CD14-positive monocyte (primary cell): ENCODE results near the gene IRF8. TPM values are rescaled to one million over a fixed set of nuclear protein-coding genes. Genes with fewer than 3 reads are reported as not detected.

Experiments used
- DNase-seq, 3 donors: peaks; one replicate each; pipeline ENCODE4 v3.0.0-alpha.2; 2011 to 2022
- H2AFZ ChIP-seq: 2 replicates; pipeline ENCODE4 v1.6.0; 2012; ENCODE audit warnings: mild to moderate bottlenecking, low read depth, low read length, inconsistent platforms; ENCODE audit not compliant: insufficient read depth, poor library complexity, severe bottlenecking
- H3K27ac ChIP-seq, 2 donors: 1 replicate in 1 of 2; 2 replicates in 1 of 2; pipeline ENCODE4 v1.5.1; 2012 to 2013; ENCODE audit warnings: low read length in 2 of 2, control low read depth in 1 of 2, inconsistent platforms in 1 of 2, low read depth in 1 of 2, mild to moderate bottlenecking in 1 of 2
- H3K27me3 ChIP-seq, 2 donors: one replicate each; pipeline versions ENCODE4 v1.6.0 to v1.6.1; 2011 to 2013; ENCODE audit warnings: low read length in 2 of 2; ENCODE audit not compliant: control insufficient read depth in 2 of 2, insufficient read depth in 2 of 2
- H3K36me3 ChIP-seq, 2 donors: replicated peaks in 1 of 2; 1 replicate in 1 of 2; 2 replicates in 1 of 2; pipeline versions ENCODE4 v1.5.1 to v1.6.1; 2012 to 2013; ENCODE audit warnings: low read length in 2 of 2, control low read depth in 1 of 2, inconsistent platforms in 1 of 2, mild to moderate bottlenecking in 1 of 2; ENCODE audit not compliant: insufficient read depth in 2 of 2, control insufficient read depth in 1 of 2
- H3K4me1 ChIP-seq, 2 donors: 1 replicate in 1 of 2; 2 replicates in 1 of 2; pipeline versions ENCODE4 v1.5.1 to v1.6.1; 2012 to 2013; ENCODE audit warnings: low read length in 2 of 2, control low read depth in 1 of 2, inconsistent platforms in 1 of 2, mild to moderate bottlenecking in 1 of 2, moderate library complexity in 1 of 2; ENCODE audit not compliant: insufficient read depth in 2 of 2, control insufficient read depth in 1 of 2
- H3K4me2 ChIP-seq: replicated peaks from 2 replicates; pipeline ENCODE3; 2012; ENCODE audit warnings: low read length, moderate library complexity, mild to moderate bottlenecking; ENCODE audit not compliant: poor library complexity, severe bottlenecking; ENCODE audit errors: extremely low read depth
- H3K4me3 ChIP-seq, 3 experiments: fragments of 200-600 bp in 1 of 3; sonication (generic) in 1 of 3; replicated peaks in 1 of 3; 1 replicate in 2 of 3; 2 replicates in 1 of 3; pipeline ENCODE4 v1.5.1; 2011 to 2013; ENCODE audit warnings: low read length in 3 of 3, mild to moderate bottlenecking in 3 of 3, control low read depth in 2 of 3, low read depth in 2 of 3, inconsistent platforms in 1 of 3, moderate library complexity in 1 of 3
- H3K79me2 ChIP-seq: 2 replicates; pipeline ENCODE4 v1.6.0; 2012; ENCODE audit warnings: mild to moderate bottlenecking, control low read depth, inconsistent platforms, low read length, moderate library complexity; ENCODE audit not compliant: insufficient read depth
- H3K9ac ChIP-seq: 2 replicates; pipeline ENCODE4 v1.6.0; 2017; ENCODE audit warnings: low read length, mild to moderate bottlenecking; ENCODE audit not compliant: insufficient read depth, poor library complexity, severe bottlenecking
- H3K9me3 ChIP-seq, 2 donors: replicated peaks in 1 of 2; 1 replicate in 1 of 2; 2 replicates in 1 of 2; pipeline versions ENCODE4 v1.5.1 to v1.6.1; 2012 to 2013; ENCODE audit warnings: low read length in 2 of 2, control low read depth in 1 of 2; ENCODE audit not compliant: control insufficient read depth in 1 of 2, insufficient read depth in 1 of 2
- H4K20me1 ChIP-seq: 2 replicates; pipeline ENCODE4 v1.6.0; 2012; ENCODE audit warnings: mild to moderate bottlenecking, low read length, control low read depth, moderate library complexity; ENCODE audit not compliant: insufficient read depth
- H3K27ac Mint-ChIP-seq, 7 donors: one replicate each; pipeline ENCODE4 v1.8.0; 2020; ENCODE audit warnings: mild to moderate bottlenecking in 7 of 7, mixed read lengths in 7 of 7, moderate library complexity in 6 of 7, inconsistent platforms in 2 of 7
- H3K27me3 Mint-ChIP-seq, 3 donors: one replicate each; pipeline ENCODE4 v1.8.0; 2021 to 2022; ENCODE audit warnings: low read depth in 3 of 3, mild to moderate bottlenecking in 3 of 3, mixed read lengths in 3 of 3, moderate library complexity in 3 of 3, inconsistent platforms in 1 of 3
- H3K36me3 Mint-ChIP-seq, 2 donors: one replicate each; pipeline ENCODE4 v1.8.0; 2020; ENCODE audit warnings: mixed read lengths in 2 of 2, inconsistent platforms in 1 of 2, mild to moderate bottlenecking in 1 of 2
- H3K4me1 Mint-ChIP-seq: one replicate; pipeline ENCODE4 v1.8.0; 2020; ENCODE audit warnings: mild to moderate bottlenecking, mixed read lengths
- H3K4me3 Mint-ChIP-seq, 2 donors: one replicate each; pipeline ENCODE4 v1.8.0; 2020; ENCODE audit warnings: mild to moderate bottlenecking in 2 of 2, mixed read lengths in 2 of 2, moderate library complexity in 1 of 2
- H3K9me3 Mint-ChIP-seq, 7 donors: one replicate each; pipeline ENCODE4 v1.8.0; 2020 to 2022; ENCODE audit warnings: mixed read lengths in 7 of 7, mild to moderate bottlenecking in 6 of 7, moderate library complexity in 6 of 7, inconsistent platforms in 2 of 7
- CTCF ChIP-seq: fragments of 200-600 bp; IDR thresholded peaks from one replicate; pipeline ENCODE4 v1.8.0; 2022; ENCODE audit warnings: antibody characterized with exemption, mild to moderate bottlenecking
- WGBS: methylation state at CpG from one replicate; pipeline ENCODE4 v1.1.5; 2013; ENCODE audit warnings: missing lambda C conversion rate; ENCODE audit not compliant: insufficient coverage; 5-methylcytosine and 5-hydroxymethylcytosine counted together
- intact Hi-C, 2 donors: fragments of 100-400 bp; cut with micrococcal nuclease; formaldehyde crosslinking; loops; one replicate each; pipeline versions ENCODE4 v1.15.0 to v1.15.1; 2023
- polyA plus RNA-seq, 3 donors: library from polyadenylated mRNA; depleted of rRNA in 1 of 3; unstranded in 2 of 3; stranded (reverse) in 1 of 3; fragments of 300-500 nt in 2 of 3; fragments of >200 nt in 1 of 3; fragmentation: Illumina TruSeq in 2 of 3; gene quantifications; 1 replicate in 2 of 3; 2 replicates in 1 of 3; pipeline ENCODE4 v1.2.3, GENCODE V29; 2012 to 2021

IRF8 gene
- polyA plus RNA-seq, 3 donors, result 157 to 187 (median 184) TPM

DNA sequence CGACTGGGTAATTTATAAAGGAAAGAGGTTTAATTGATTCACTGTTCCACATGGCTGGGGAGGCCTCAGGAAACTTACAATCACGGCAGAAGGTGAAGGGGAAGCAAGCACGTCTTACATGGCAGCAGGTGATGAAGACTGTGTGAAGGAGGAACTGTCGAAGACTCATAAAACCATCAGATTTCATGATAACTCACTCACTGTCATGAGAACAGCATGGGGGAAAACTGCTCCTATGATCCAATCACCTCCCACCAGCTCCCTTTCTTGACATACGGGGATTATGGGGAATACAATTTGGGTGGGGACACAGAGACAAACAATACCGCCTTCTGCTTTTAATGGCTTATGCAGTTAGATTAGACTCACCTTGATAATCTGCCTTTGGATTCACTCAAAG lies 19.4 kb upstream of the IRF8 start:
- H3K4me3 Mint-ChIP-seq, result no peak overlapping the region
- intact Hi-C loops, result no loop called here

GRCh38 chr16:85879975-85880831 lies 18.8 kb upstream of the IRF8 start:
- Histone ChIP-seq H3K4me2 (no peak overlapping the region), H3K27ac (no peak overlapping the region)

More for the DNA sequence above, 19.4 kb upstream of the IRF8 start:
- WGBS, result 100% methylated on average over 2 of the region's 6 CpGs
- peaks cover 7 to 16% (median 8%) of the 10 kb centered on the region in 3 donors for H3K27me3 Mint-ChIP-seq
- Histone ChIP-seq H3K4me3 (no peak overlapping the region), H3K36me3 (no peaks in the 10 kb centered on the region), H3K27ac (no peak overlapping the region), H3K4me2 (no peak overlapping the region), H2AFZ (no peak overlapping the region), H4K20me1 (no peaks in the 10 kb centered on the region), H3K9me3 (no peaks in the 10 kb centered on the region), H3K4me1 (peaks cover 19 to 22% of the 10 kb centered on the region in 2 donors), H3K27me3 (no peaks in the 10 kb centered on the region), H3K9ac (no peak overlapping the region), H3K79me2 (no peaks in the 10 kb centered on the region)
- H3K9me3 Mint-ChIP-seq, result peaks cover 0 to 3% (median 0%) of the 10 kb centered on the region in 7 donors
- TF ChIP-seq CTCF, result no peak
- DNase-seq, result no peak
- H3K4me1 Mint-ChIP-seq, result peaks cover 36% of the 10 kb centered on the region
- H3K27ac Mint-ChIP-seq, result peak overlapping the region in 1 of 7 donors; percentile 11
- H3K36me3 Mint-ChIP-seq, result peaks cover 0 to 4% of the 10 kb centered on the region in 2 donors

More at GRCh38 chr16:85879975-85880831, 18.8 kb upstream of the IRF8 start:
- intact Hi-C loops, result no loop called here
- Histone ChIP-seq H3K4me1 (peaks cover 19 to 22% of the 10 kb centered on the region in 2 donors), H3K79me2 (no peaks in the 10 kb centered on the region), H3K27me3 (no peaks in the 10 kb centered on the region), H3K4me3 (no peak overlapping the region), H2AFZ (no peak overlapping the region), H3K9me3 (no peaks in the 10 kb centered on the region), H3K9ac (no peak overlapping the region), H3K36me3 (no peaks in the 10 kb centered on the region), H4K20me1 (no peaks in the 10 kb centered on the region)
- TF ChIP-seq CTCF, result no peak
- Mint-ChIP-seq H3K4me3 (no peak overlapping the region), H3K4me1 (peaks cover 34% of the 10 kb centered on the region), H3K36me3 (peaks cover 0 to 4% of the 10 kb centered on the region in 2 donors), H3K27me3 (peaks cover 7 to 20% (median 11%) of the 10 kb centered on the region in 3 donors), H3K9me3 (peaks cover 0 to 4% (median 0%) of the 10 kb centered on the region in 7 donors), H3K27ac (peak overlapping the region in 3 of 7 donors; percentile 13 to 79 (median 15))
- WGBS, result 100% methylated on average over 1 of the region's 3 CpGs
- peak in 2 of 3 donors; percentile 50 to 55 for DNase-seq
